IMR-90 (cell line): Measurements from ENCODE around the gene TSEN54. TPM values are rescaled to one million over a fixed set of nuclear protein-coding genes. Genes with fewer than 3 reads are reported as not detected.

ENCODE experiments used
- ATAC-seq: fragments of 200-7000 bp; cut with Tn5 transposase; 2 replicates; pipeline ENCODE4 v1.9.1; 2020; ENCODE audit warnings: low read depth, mild to moderate bottlenecking, moderate library complexity
- BruUV-seq: library from RNA; stranded (reverse); fragments of 400-500 nt; replicated peaks from 2 replicates; lab custom pipeline; 2021; lab: Mats Ljungman, UMichigan
- CTCF ChIA-PET: fragments of 300-600 bp; formaldehyde crosslinking; extraction: SDS; loops from one replicate; lab custom pipeline; 2021; ENCODE audit warnings: antibody characterized with exemption; lab: Yijun Ruan, JAX
- POLR2A ChIA-PET: fragments of 300-600 bp; sonication (Branson Sonifier 250); formaldehyde crosslinking; loops from one replicate; lab custom pipeline; 2022; ENCODE audit warnings: antibody characterized with exemption; ENCODE audit not compliant: unreplicated experiment; lab: Charles Lee
- DNase-seq: peaks from one replicate; pipeline ENCODE4 v3.0.0; 2013
- H2AFZ ChIP-seq: replicated peaks from 2 replicates; pipeline ENCODE3; 2013; ENCODE audit warnings: low read length, mild to moderate bottlenecking; ENCODE audit not compliant: poor library complexity
- H2AK5ac ChIP-seq: 2 replicates; pipeline ENCODE4 v1.6.1; 2013; ENCODE audit warnings: low read depth, low read length, inconsistent platforms
- H2AK9ac ChIP-seq: replicated peaks from 2 replicates; pipeline ENCODE3; 2013; ENCODE audit warnings: mild to moderate bottlenecking, low read depth, low read length, moderate library complexity; ENCODE audit not compliant: poor library complexity
- H2BK120ac ChIP-seq: 2 replicates; pipeline ENCODE4 v1.6.1; 2013; ENCODE audit warnings: low read depth, low read length, inconsistent platforms
- H2BK15ac ChIP-seq: 3 replicates; pipeline ENCODE4 v1.6.1; 2013; ENCODE audit warnings: low read depth, low read length, inconsistent platforms
- H2BK20ac ChIP-seq: 2 replicates; pipeline ENCODE4 v1.6.1; 2013; ENCODE audit warnings: low read depth, mild to moderate bottlenecking, inconsistent platforms, low read length, moderate library complexity
- H2BK5ac ChIP-seq: 2 replicates; pipeline ENCODE4 v1.6.1; 2013; ENCODE audit warnings: mild to moderate bottlenecking, low read depth, low read length, inconsistent platforms; ENCODE audit not compliant: poor library complexity, severe bottlenecking
- H3K14ac ChIP-seq: replicated peaks from 2 replicates; pipeline ENCODE4 v1.6.1; 2013; ENCODE audit warnings: low read depth, low read length, inconsistent platforms
- H3K18ac ChIP-seq: 2 replicates; pipeline ENCODE4 v1.6.1; 2013; ENCODE audit warnings: low read depth, low read length, control low read depth
- H3K23ac ChIP-seq: 2 replicates; pipeline ENCODE4 v1.6.1; 2013; ENCODE audit warnings: low read depth, low read length, inconsistent platforms
- H3K27ac ChIP-seq: 2 replicates; pipeline ENCODE4 v1.5.1; 2013; ENCODE audit warnings: mild to moderate bottlenecking, control low read depth, low read length; ENCODE audit not compliant: insufficient read depth
- H3K27me3 ChIP-seq: 2 replicates; pipeline ENCODE4 v1.6.1; 2013; ENCODE audit warnings: low read length; ENCODE audit not compliant: control insufficient read depth, insufficient read depth
- H3K36me3 ChIP-seq: 2 replicates; pipeline ENCODE4 v1.6.1; 2013; ENCODE audit warnings: low read length, mixed read lengths; ENCODE audit not compliant: control insufficient read depth, insufficient read depth
- H3K4ac ChIP-seq: 2 replicates; pipeline ENCODE4 v1.6.1; 2013; ENCODE audit warnings: low read depth, low read length, inconsistent platforms
- H3K4me1 ChIP-seq: 2 replicates; pipeline ENCODE4 v1.6.1; 2013; ENCODE audit warnings: low read length, mixed read lengths; ENCODE audit not compliant: control insufficient read depth, insufficient read depth
- H3K4me2 ChIP-seq: 2 replicates; pipeline ENCODE4 v1.6.1; 2013; ENCODE audit warnings: low read depth, mild to moderate bottlenecking, control low read depth, low read length, moderate library complexity
- H3K4me3 ChIP-seq: 2 replicates; pipeline ENCODE4 v1.5.1; 2013; ENCODE audit warnings: low read depth, mild to moderate bottlenecking, control low read depth, low read length, moderate library complexity; ENCODE audit not compliant: insufficient read depth
- H3K56ac ChIP-seq: 2 replicates; pipeline ENCODE4 v1.6.1; 2013; ENCODE audit warnings: low read length, inconsistent platforms; ENCODE audit not compliant: insufficient read depth; ENCODE audit errors: extremely low read depth
- H3K79me1 ChIP-seq, 2 experiments: 2 replicates each; pipeline ENCODE4 v1.6.1; 2013; ENCODE audit warnings: low read length in 2 of 2, inconsistent platforms in 1 of 2, low read depth in 1 of 2
- H3K9ac ChIP-seq: 2 replicates; pipeline ENCODE4 v1.6.1; 2013; ENCODE audit warnings: low read depth, low read length, control low read depth
- H3K9me1 ChIP-seq: 2 replicates; pipeline ENCODE4 v1.6.1; 2013; ENCODE audit warnings: low read length, inconsistent platforms; ENCODE audit not compliant: insufficient read depth
- H3K9me3 ChIP-seq: 2 replicates; pipeline ENCODE4 v1.6.1; 2013; ENCODE audit warnings: low read length; ENCODE audit not compliant: control insufficient read depth, insufficient read depth
- H4K20me1 ChIP-seq: 2 replicates; pipeline ENCODE4 v1.6.1; 2013; ENCODE audit warnings: low read length, inconsistent platforms; ENCODE audit not compliant: insufficient read depth
- H4K5ac ChIP-seq: 2 replicates; pipeline ENCODE4 v1.6.1; 2013; ENCODE audit warnings: mild to moderate bottlenecking, low read depth, low read length, control low read depth
- H4K8ac ChIP-seq, 2 experiments: 2 replicates each; pipeline ENCODE4 v1.6.1; 2013; ENCODE audit warnings: low read depth in 2 of 2, low read length in 2 of 2, control low read depth in 1 of 2, inconsistent platforms in 1 of 2
- H4K91ac ChIP-seq: 2 replicates; pipeline ENCODE4 v1.6.1; 2013; ENCODE audit warnings: low read depth, low read length, inconsistent platforms; ENCODE audit not compliant: insufficient read depth
- POLR2A ChIP-seq: IDR thresholded peaks from 2 replicates; pipeline ENCODE4 v1.6.1; 2012; ENCODE audit warnings: mild to moderate bottlenecking, low read depth, low read length
- WGBS, 2 experiments: methylation state at CpG; one replicate each; pipeline versions ENCODE4 v1.1.5 to v1.1.7; 2013; ENCODE audit warnings: missing lambda C conversion rate in 2 of 2; ENCODE audit not compliant: insufficient read length in 1 of 2; ENCODE audit errors: extremely low coverage in 2 of 2; 5-methylcytosine and 5-hydroxymethylcytosine counted together
- dilution Hi-C: fragments of 300-500 bp; cut with HindIII; formaldehyde crosslinking; loops from one replicate; pipeline ENCODE4 v1.14.3; 2018; ENCODE audit warnings: low sequenced_read_pairs; ENCODE audit not compliant: unreplicated experiment
- in situ Hi-C: fragments of 300-500 bp; cut with MboI; formaldehyde crosslinking; loops from 3 replicates; pipeline ENCODE4 v1.14.3; 2019; ENCODE audit warnings: low sequenced_read_pairs, inconsistent platforms, mixed read lengths
- intact Hi-C: fragments of 100-400 bp; cut with micrococcal nuclease; formaldehyde crosslinking; loops from 2 replicates; pipeline ENCODE4 v1.10.0; 2022
- polyA plus RNA-seq, 3 experiments: library from polyadenylated mRNA; depleted of rRNA; stranded (reverse); fragments of >200 nt; gene quantifications; 2 replicates each; pipeline ENCODE4 v1.2.3, GENCODE V29; 2012; ENCODE audit warnings: low replicate concordance in 1 of 3
- total RNA-seq: library from RNA; depleted of rRNA; stranded (reverse); fragments of >200 nt; gene quantifications from 2 replicates; pipeline ENCODE4 v1.2.3, GENCODE V29; 2012

Gene TSEN54
- total and polyA plus RNA-seq, 2 of the 4 experiments (the other 2 are of a cell fraction), result 7.2 to 14.9 TPM

GRCh38 chr17:75573540-75573957, 57.2 kb downstream of the TSEN54 start:
- Histone ChIP-seq H4K8ac (no peak overlapping the region), H3K36me3 (no peaks in the 10 kb centered on the region), H3K14ac (no peak overlapping the region), H3K9me1 (no peaks in the 10 kb centered on the region), H3K23ac (no peak overlapping the region), H3K4ac (no peak overlapping the region), H3K18ac (no peak overlapping the region), H3K4me1 (no peaks in the 10 kb centered on the region), H2BK15ac (no peak overlapping the region), H3K27ac (no peak overlapping the region), H2AFZ (no peak overlapping the region), H2AK5ac (no peak overlapping the region), H4K5ac (no peak overlapping the region), H3K79me1 (no peaks in the 10 kb centered on the region), H3K4me3 (no peak overlapping the region), H2BK120ac (no peak overlapping the region), H3K27me3 (peaks cover 12% of the 10 kb centered on the region; the same call in 1 of the 2 replicates), H4K91ac (no peak overlapping the region), H3K56ac (no peak overlapping the region), H3K4me2 (no peak overlapping the region), H3K9ac (no peak overlapping the region), H2AK9ac (no peak overlapping the region), H4K20me1 (no peaks in the 10 kb centered on the region), H2BK20ac (no peak overlapping the region), H3K9me3 (no peaks in the 10 kb centered on the region), H2BK5ac (no peak overlapping the region)
- in situ Hi-C loops (no loop called here), dilution Hi-C loops (no loop called here), intact Hi-C loops (no loop called here)
- BruUV-seq, result no TSS peak
- POLR2A ChIA-PET, result no interaction called here
- no peak for DNase-seq
- no peak for ATAC-seq
- TF ChIP-seq POLR2A, result no peak
- 100% methylated on average over 1 of the region's 16 CpGs; no CpG with 5 or more reads in 1 of the 2 experiments for WGBS, 2 experiments
- CTCF ChIA-PET, result no interaction called here
